HEK293 (cell line): Measurements from ENCODE around the gene EEF1B2.
"Not testable (repeated sequence)": the region's sequence is repeated elsewhere in the genome, so short reads cannot be mapped to it uniquely, and the experiment has no call there.

Experiments used
- ATF2 ChIP-seq: fragments of 450-650 bp; formaldehyde crosslinking; IDR thresholded peaks from 2 replicates; pipeline ENCODE4 v1.5.1; 2016; ENCODE audit warnings: missing biosample characterization, missing genetic modification characterization, low read depth
- CTCF ChIP-seq: fragments of 450-650 bp; formaldehyde crosslinking; IDR thresholded peaks from 2 replicates; pipeline ENCODE4 v1.5.1; 2016; ENCODE audit warnings: missing biosample characterization, missing genetic modification characterization
- TSHZ1 ChIP-seq: fragments of 450-650 bp; formaldehyde crosslinking; IDR thresholded peaks from 2 replicates; pipeline ENCODE4 v1.5.1; 2016; ENCODE audit warnings: missing biosample characterization, missing genetic modification characterization, borderline replicate concordance
- ZNF121 ChIP-seq: fragments of 450-650 bp; formaldehyde crosslinking; IDR thresholded peaks from 2 replicates; pipeline ENCODE4 v1.5.1; 2016; ENCODE audit warnings: missing biosample characterization, missing genetic modification characterization
- ZNF132 ChIP-seq: fragments of 450-650 bp; formaldehyde crosslinking; IDR thresholded peaks from 2 replicates; pipeline ENCODE4 v1.5.1; 2017; ENCODE audit warnings: missing biosample characterization, missing genetic modification characterization, borderline replicate concordance
- ZNF133 ChIP-seq: fragments of 450-650 bp; formaldehyde crosslinking; IDR thresholded peaks from 2 replicates; pipeline ENCODE4 v1.5.1; 2016; ENCODE audit warnings: missing biosample characterization, missing genetic modification characterization
- ZNF747 ChIP-seq: fragments of 450-650 bp; formaldehyde crosslinking; IDR thresholded peaks from 2 replicates; pipeline ENCODE4 v1.5.1; 2016; ENCODE audit warnings: missing biosample characterization, missing genetic modification characterization
- ZSCAN18 ChIP-seq: fragments of 450-650 bp; formaldehyde crosslinking; IDR thresholded peaks from 2 replicates; pipeline ENCODE4 v1.5.1; 2016; ENCODE audit warnings: missing biosample characterization, missing genetic modification characterization

GRCh38 chr2:206162401-206162800 lies 2.7 kb downstream of the EEF1B2 start:
- TF ChIP-seq CTCF; ZSCAN18 (tag by site-specific recombination); ZNF747; ATF2 (tag by site-specific recombination); ZNF132 (tag by site-specific recombination); ZNF121 (tag by site-specific recombination); ZNF133 (tag by site-specific recombination); TSHZ1 (tag by site-specific recombination): not testable (repeated sequence)
